Measurements from ENCODE around the gene HSPA1L.

DNA sequence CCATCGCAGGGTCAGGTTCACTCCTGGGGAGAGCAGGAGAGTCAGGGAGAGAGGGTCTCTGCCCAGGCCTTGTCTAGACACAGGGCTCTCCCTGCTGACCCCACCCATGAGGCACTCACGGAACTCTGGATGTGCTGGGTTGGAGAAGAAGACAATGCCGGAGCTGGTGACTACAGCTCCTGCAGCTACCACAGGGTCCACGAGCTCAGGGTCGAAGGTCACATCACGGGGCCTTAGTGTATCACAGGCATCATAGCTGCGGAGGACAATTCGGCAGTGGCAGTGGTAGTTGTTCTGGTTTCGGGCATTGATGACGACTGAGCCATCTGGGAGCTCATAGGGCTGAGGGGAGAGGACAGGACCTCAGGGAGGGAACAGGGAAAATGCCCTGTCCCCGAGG is 44.8 kb upstream of the HSPA1L start:
- TF ChIP-seq, protein P1, sequence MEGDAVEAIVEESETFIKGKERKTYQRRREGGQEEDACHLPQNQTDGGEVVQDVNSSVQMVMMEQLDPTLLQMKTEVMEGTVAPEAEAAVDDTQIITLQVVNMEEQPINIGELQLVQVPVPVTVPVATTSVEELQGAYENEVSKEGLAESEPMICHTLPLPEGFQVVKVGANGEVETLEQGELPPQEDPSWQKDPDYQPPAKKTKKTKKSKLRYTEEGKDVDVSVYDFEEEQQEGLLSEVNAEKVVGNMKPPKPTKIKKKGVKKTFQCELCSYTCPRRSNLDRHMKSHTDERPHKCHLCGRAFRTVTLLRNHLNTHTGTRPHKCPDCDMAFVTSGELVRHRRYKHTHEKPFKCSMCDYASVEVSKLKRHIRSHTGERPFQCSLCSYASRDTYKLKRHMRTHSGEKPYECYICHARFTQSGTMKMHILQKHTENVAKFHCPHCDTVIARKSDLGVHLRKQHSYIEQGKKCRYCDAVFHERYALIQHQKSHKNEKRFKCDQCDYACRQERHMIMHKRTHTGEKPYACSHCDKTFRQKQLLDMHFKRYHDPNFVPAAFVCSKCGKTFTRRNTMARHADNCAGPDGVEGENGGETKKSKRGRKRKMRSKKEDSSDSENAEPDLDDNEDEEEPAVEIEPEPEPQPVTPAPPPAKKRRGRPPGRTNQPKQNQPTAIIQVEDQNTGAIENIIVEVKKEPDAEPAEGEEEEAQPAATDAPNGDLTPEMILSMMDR (conservative IDR thresholded peaks at IDR 0.05 in 1 of 2, IDR thresholded peaks at IDR 0.05 in 1 of 2; ENCODE audit: low read depth in 1 of 2, low read length in 2 of 2): no peak
- TF ChIP-seq EZH2 (IDR thresholded peaks at IDR 0.05; ENCODE audit: low read length, missing control alignments): no peak
